ENCODE data around the gene PRDM16.
A peak's percentile ranks its signal among the peaks of the same experiment; 100 is the strongest.

Gene PRDM16

DNA sequence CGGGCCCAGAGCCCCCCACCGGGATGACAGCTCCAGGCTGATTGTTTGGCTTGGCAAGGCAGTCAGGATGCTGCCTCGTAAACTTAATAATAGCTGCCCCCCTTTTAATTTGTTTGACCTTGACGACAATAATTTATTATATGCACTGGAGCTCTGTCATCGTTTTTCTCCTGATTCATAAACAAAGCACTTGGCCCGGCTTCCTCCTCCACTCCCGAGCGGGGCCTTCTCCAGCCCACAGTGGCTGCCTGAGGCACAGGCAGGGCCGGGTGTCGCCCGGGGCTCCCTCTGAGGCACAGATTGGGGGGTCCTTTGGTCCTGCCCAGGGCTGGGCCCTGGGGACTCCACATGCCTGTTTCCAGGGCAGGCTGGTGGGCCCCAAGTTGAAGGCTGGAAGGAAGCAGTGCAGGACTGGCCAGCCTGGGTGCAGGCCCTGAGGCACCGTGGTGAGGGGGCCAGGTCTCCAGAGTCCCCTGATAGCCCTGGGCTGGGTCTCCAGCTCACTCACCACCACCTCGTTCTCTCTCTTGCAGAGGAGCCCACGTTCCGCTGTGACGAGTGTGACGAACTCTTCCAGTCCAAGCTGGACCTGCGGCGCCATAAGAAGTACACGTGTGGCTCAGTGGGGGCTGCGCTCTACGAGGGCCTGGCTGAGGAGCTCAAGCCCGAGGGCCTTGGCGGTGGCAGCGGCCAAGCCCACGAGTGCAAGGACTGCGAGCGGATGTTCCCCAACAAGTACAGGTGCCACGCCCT lies 333.4 kb downstream of the PRDM16 start (continued):
- no peak for TF ChIP-seq ZNF747 (tag by site-specific recombination; IDR thresholded peaks at IDR 0.05)
- no peak for TF ChIP-seq ZNF510 (tag by site-specific recombination; IDR thresholded peaks at IDR 0.05; ENCODE audit: insufficient replicate concordance)
- peak; percentile 90 for TF ChIP-seq KLF10 (tag by site-specific recombination; IDR thresholded peaks at IDR 0.05)
- 0 out of 2 replicates have a peak, but pooled peaks have one; percentile 25 for TF ChIP-seq MYNN (tag by site-specific recombination; IDR thresholded peaks at IDR 0.05; ENCODE audit: borderline replicate concordance)
- TF ChIP-seq WT1 (tag by site-specific recombination; IDR thresholded peaks at IDR 0.05): peak; percentile 98
- TF ChIP-seq GLI2 (tag by site-specific recombination; IDR thresholded peaks at IDR 0.05; ENCODE audit: borderline replicate concordance, low read depth): peak; percentile 93; the same call in 1 of the 2 replicates
- TF ChIP-seq ZNF600 (tag by site-specific recombination; IDR thresholded peaks at IDR 0.05): peak; percentile 42; the same call in 1 of the 2 replicates
- no peak for TF ChIP-seq ZNF558 (tag by site-specific recombination; IDR thresholded peaks at IDR 0.05)
- peak; percentile 58; the same call in 1 of the 2 replicates for TF ChIP-seq ZNF76 (tag by site-specific recombination; IDR thresholded peaks at IDR 0.05; ENCODE audit: borderline replicate concordance, low read depth)
- no peak for TF ChIP-seq SP3 (tag by site-specific recombination; IDR thresholded peaks at IDR 0.05)
- TF ChIP-seq, protein P1, sequence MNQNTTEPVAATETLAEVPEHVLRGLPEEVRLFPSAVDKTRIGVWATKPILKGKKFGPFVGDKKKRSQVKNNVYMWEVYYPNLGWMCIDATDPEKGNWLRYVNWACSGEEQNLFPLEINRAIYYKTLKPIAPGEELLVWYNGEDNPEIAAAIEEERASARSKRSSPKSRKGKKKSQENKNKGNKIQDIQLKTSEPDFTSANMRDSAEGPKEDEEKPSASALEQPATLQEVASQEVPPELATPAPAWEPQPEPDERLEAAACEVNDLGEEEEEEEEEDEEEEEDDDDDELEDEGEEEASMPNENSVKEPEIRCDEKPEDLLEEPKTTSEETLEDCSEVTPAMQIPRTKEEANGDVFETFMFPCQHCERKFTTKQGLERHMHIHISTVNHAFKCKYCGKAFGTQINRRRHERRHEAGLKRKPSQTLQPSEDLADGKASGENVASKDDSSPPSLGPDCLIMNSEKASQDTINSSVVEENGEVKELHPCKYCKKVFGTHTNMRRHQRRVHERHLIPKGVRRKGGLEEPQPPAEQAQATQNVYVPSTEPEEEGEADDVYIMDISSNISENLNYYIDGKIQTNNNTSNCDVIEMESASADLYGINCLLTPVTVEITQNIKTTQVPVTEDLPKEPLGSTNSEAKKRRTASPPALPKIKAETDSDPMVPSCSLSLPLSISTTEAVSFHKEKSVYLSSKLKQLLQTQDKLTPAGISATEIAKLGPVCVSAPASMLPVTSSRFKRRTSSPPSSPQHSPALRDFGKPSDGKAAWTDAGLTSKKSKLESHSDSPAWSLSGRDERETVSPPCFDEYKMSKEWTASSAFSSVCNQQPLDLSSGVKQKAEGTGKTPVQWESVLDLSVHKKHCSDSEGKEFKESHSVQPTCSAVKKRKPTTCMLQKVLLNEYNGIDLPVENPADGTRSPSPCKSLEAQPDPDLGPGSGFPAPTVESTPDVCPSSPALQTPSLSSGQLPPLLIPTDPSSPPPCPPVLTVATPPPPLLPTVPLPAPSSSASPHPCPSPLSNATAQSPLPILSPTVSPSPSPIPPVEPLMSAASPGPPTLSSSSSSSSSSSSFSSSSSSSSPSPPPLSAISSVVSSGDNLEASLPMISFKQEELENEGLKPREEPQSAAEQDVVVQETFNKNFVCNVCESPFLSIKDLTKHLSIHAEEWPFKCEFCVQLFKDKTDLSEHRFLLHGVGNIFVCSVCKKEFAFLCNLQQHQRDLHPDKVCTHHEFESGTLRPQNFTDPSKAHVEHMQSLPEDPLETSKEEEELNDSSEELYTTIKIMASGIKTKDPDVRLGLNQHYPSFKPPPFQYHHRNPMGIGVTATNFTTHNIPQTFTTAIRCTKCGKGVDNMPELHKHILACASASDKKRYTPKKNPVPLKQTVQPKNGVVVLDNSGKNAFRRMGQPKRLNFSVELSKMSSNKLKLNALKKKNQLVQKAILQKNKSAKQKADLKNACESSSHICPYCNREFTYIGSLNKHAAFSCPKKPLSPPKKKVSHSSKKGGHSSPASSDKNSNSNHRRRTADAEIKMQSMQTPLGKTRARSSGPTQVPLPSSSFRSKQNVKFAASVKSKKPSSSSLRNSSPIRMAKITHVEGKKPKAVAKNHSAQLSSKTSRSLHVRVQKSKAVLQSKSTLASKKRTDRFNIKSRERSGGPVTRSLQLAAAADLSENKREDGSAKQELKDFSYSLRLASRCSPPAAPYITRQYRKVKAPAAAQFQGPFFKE (tag by site-specific recombination; IDR thresholded peaks at IDR 0.05; ENCODE audit: borderline replicate concordance): no peak
- TF ChIP-seq, protein P2, sequence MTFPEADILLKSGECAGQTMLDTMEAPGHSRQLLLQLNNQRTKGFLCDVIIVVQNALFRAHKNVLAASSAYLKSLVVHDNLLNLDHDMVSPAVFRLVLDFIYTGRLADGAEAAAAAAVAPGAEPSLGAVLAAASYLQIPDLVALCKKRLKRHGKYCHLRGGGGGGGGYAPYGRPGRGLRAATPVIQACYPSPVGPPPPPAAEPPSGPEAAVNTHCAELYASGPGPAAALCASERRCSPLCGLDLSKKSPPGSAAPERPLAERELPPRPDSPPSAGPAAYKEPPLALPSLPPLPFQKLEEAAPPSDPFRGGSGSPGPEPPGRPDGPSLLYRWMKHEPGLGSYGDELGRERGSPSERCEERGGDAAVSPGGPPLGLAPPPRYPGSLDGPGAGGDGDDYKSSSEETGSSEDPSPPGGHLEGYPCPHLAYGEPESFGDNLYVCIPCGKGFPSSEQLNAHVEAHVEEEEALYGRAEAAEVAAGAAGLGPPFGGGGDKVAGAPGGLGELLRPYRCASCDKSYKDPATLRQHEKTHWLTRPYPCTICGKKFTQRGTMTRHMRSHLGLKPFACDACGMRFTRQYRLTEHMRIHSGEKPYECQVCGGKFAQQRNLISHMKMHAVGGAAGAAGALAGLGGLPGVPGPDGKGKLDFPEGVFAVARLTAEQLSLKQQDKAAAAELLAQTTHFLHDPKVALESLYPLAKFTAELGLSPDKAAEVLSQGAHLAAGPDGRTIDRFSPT (tag by site-specific recombination; IDR thresholded peaks at IDR 0.05): peak; percentile 47; the same call in 1 of the 2 replicates
- peak; percentile 95 for TF ChIP-seq ZXDB (tag by site-specific recombination; IDR thresholded peaks at IDR 0.05)
- peak; percentile 84 for TF ChIP-seq KLF16 (tag by site-specific recombination; IDR thresholded peaks at IDR 0.05)
- TF ChIP-seq BCL11A (tag by site-specific recombination; IDR thresholded peaks at IDR 0.05; ENCODE audit: low read depth): peak; percentile 59; the same call in 1 of the 2 replicates
- TF ChIP-seq FEZF1 (tag by site-specific recombination; IDR thresholded peaks at IDR 0.05): peak; percentile 98
- TF ChIP-seq ZNF624 (tag by site-specific recombination; IDR thresholded peaks at IDR 0.05): no peak
- TF ChIP-seq, protein P3, sequence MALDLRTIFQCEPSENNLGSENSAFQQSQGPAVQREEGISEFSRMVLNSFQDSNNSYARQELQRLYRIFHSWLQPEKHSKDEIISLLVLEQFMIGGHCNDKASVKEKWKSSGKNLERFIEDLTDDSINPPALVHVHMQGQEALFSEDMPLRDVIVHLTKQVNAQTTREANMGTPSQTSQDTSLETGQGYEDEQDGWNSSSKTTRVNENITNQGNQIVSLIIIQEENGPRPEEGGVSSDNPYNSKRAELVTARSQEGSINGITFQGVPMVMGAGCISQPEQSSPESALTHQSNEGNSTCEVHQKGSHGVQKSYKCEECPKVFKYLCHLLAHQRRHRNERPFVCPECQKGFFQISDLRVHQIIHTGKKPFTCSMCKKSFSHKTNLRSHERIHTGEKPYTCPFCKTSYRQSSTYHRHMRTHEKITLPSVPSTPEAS (tag by site-specific recombination; IDR thresholded peaks at IDR 0.05): peak; percentile 45
- no peak for TF ChIP-seq ZNF292 (tag by site-specific recombination; IDR thresholded peaks at IDR 0.05; ENCODE audit: borderline replicate concordance, low read depth)
